ENCODE data around the gene SLC9A4. TPM values are rescaled to one million over a fixed set of nuclear protein-coding genes. Genes with fewer than 3 reads are reported as not detected.

Gene SLC9A4
- total and polyA plus RNA-seq, 2 donors (not counting 1 experiment from before 2014, with no cell fraction given), result 0.20 TPM; not detected in 1

- H3K4me3 ChIP-seq (ENCODE audit: control extremely low read depth in 1 of 5, extremely low read depth in 1 of 5, insufficient read depth in 1 of 5, low read depth in 2 of 5, low read length in 4 of 5), result no peak overlapping the region
- H3K79me2 ChIP-seq (ENCODE audit: control insufficient read depth, insufficient read depth, low read length), result no peaks in the 10 kb centered on the region
- Mint-ChIP-seq H3K9me3 (ENCODE audit: insufficient read depth) (peaks cover 13% of the 10 kb centered on the region), H3K4me1 (no peaks in the 10 kb centered on the region), H3K27me3 (peaks cover 9% of the 10 kb centered on the region), H3K27ac (no peak overlapping the region), H3K4me3 (no peak overlapping the region)
- CTCF ChIA-PET, result no interaction called here
- peaks cover 7 to 23% (median 10%) of the 10 kb centered on the region in 3 donors for H3K9me3 ChIP-seq (ENCODE audit: control extremely low read depth in 1 of 3, control insufficient read depth in 2 of 3, insufficient read depth in 1 of 3, low read length in 2 of 3)
- H3K27ac ChIP-seq (ENCODE audit: low read length in 2 of 2), result no peak overlapping the region
- no peak for TF ChIP-seq EZH2 (IDR thresholded peaks at IDR 0.05; ENCODE audit: borderline replicate concordance, insufficient read depth, low read depth, low read length, poor library complexity, severe bottlenecking)
- TF ChIP-seq, protein P1, sequence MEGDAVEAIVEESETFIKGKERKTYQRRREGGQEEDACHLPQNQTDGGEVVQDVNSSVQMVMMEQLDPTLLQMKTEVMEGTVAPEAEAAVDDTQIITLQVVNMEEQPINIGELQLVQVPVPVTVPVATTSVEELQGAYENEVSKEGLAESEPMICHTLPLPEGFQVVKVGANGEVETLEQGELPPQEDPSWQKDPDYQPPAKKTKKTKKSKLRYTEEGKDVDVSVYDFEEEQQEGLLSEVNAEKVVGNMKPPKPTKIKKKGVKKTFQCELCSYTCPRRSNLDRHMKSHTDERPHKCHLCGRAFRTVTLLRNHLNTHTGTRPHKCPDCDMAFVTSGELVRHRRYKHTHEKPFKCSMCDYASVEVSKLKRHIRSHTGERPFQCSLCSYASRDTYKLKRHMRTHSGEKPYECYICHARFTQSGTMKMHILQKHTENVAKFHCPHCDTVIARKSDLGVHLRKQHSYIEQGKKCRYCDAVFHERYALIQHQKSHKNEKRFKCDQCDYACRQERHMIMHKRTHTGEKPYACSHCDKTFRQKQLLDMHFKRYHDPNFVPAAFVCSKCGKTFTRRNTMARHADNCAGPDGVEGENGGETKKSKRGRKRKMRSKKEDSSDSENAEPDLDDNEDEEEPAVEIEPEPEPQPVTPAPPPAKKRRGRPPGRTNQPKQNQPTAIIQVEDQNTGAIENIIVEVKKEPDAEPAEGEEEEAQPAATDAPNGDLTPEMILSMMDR (IDR thresholded peaks at IDR 0.05), result no peak
- no peak overlapping the region for H3K9ac ChIP-seq (ENCODE audit: low read length)
- no peak for DNase-seq
- no peaks in the 10 kb centered on the region for H3K27me3 ChIP-seq (replicated peaks in 1 of 4; ENCODE audit: control extremely low read depth in 1 of 4, control insufficient read depth in 3 of 4, insufficient read depth in 4 of 4, low read length in 3 of 4)
- ATAC-seq (ENCODE audit: low read depth), result no peak
- intact Hi-C loops (cut with micrococcal nuclease), result no loop called here
- POLR2A ChIA-PET, result no interaction called here
- H3K4me1 ChIP-seq (ENCODE audit: control insufficient read depth in 2 of 2, insufficient read depth in 2 of 2, low read length in 2 of 2), result no peaks in the 10 kb centered on the region
- no peaks in the 10 kb centered on the region for H3K36me3 ChIP-seq (replicated peaks in 1 of 2; ENCODE audit: control extremely low read depth in 1 of 2, control insufficient read depth in 1 of 2, extremely low read depth in 1 of 2, insufficient read depth in 2 of 2, low read length in 1 of 2)
- no CpG with 5 or more reads among the region's 2 CpGs for WGBS (ENCODE audit: insufficient coverage)
- no peak overlapping the region for H3K4me2 ChIP-seq (replicated peaks; ENCODE audit: low read depth, low read length, poor library complexity, severe bottlenecking)
- H2AFZ ChIP-seq (ENCODE audit: insufficient read depth, low read depth, low read length, poor library complexity, severe bottlenecking), result no peak overlapping the region
- H4K20me1 ChIP-seq (ENCODE audit: control insufficient read depth, insufficient read depth, low read length, poor library complexity, severe bottlenecking), result no peaks in the 10 kb centered on the region
Measured at GRCh38 chr2:102551329-102552096, 78.5 kb downstream of the SLC9A4 start.

- intact Hi-C loops (cut with micrococcal nuclease), result no loop called here
- Histone ChIP-seq H3K9me3 (ENCODE audit: control extremely low read depth in 1 of 3, control insufficient read depth in 2 of 3, insufficient read depth in 1 of 3, low read length in 2 of 3) (peaks cover 5 to 13% (median 6%) of the 10 kb centered on the region in 3 donors), H2AFZ (ENCODE audit: insufficient read depth, low read depth, low read length, poor library complexity, severe bottlenecking) (no peak overlapping the region), H4K20me1 (ENCODE audit: control insufficient read depth, insufficient read depth, low read length, poor library complexity, severe bottlenecking) (no peaks in the 10 kb centered on the region), H3K79me2 (ENCODE audit: control insufficient read depth, insufficient read depth, low read length) (no peaks in the 10 kb centered on the region), H3K4me1 (ENCODE audit: control insufficient read depth in 2 of 2, insufficient read depth in 2 of 2, low read length in 2 of 2) (no peaks in the 10 kb centered on the region), H3K27ac (ENCODE audit: low read length in 2 of 2) (no peak overlapping the region), H3K36me3 (replicated peaks in 1 of 2; ENCODE audit: control extremely low read depth in 1 of 2, control insufficient read depth in 1 of 2, extremely low read depth in 1 of 2, insufficient read depth in 2 of 2, low read length in 1 of 2) (no peaks in the 10 kb centered on the region), H3K27me3 (replicated peaks in 1 of 4; ENCODE audit: control extremely low read depth in 1 of 4, control insufficient read depth in 3 of 4, insufficient read depth in 4 of 4, low read length in 3 of 4) (no peaks in the 10 kb centered on the region), H3K4me3 (ENCODE audit: control extremely low read depth in 1 of 5, extremely low read depth in 1 of 5, insufficient read depth in 1 of 5, low read depth in 2 of 5, low read length in 4 of 5) (no peak overlapping the region), H3K9ac (ENCODE audit: low read length) (no peak overlapping the region), H3K4me2 (replicated peaks; ENCODE audit: low read depth, low read length, poor library complexity, severe bottlenecking) (no peak overlapping the region)
- H3K4me1 Mint-ChIP-seq, result no peaks in the 10 kb centered on the region
- DNase-seq (no peak), ATAC-seq (ENCODE audit: low read depth) (no peak)
- H3K4me3 Mint-ChIP-seq, result no peak overlapping the region
- TF ChIP-seq, protein P1 (IDR thresholded peaks at IDR 0.05), result no peak
- TF ChIP-seq EZH2 (IDR thresholded peaks at IDR 0.05; ENCODE audit: borderline replicate concordance, insufficient read depth, low read depth, low read length, poor library complexity, severe bottlenecking), result no peak
- WGBS (ENCODE audit: insufficient coverage), result 0% methylated on average over 1 of the region's 1 CpG
- ChIA-PET POLR2A (no interaction called here), CTCF (no interaction called here)
- peaks cover 7% of the 10 kb centered on the region for H3K27me3 Mint-ChIP-seq
- peaks cover 7% of the 10 kb centered on the region for H3K9me3 Mint-ChIP-seq (ENCODE audit: insufficient read depth)
- H3K27ac Mint-ChIP-seq, result no peak overlapping the region
Measured at GRCh38 chr2:102553601-102554000, 80.6 kb downstream of the SLC9A4 start.

Measured in B cell (primary cell).